H9 (cell line): ENCODE results near the gene SAG. TPM values are rescaled to one million over a fixed set of nuclear protein-coding genes. Genes with fewer than 3 reads are reported as not detected.

Source experiments
- DNase-seq: peaks from one replicate; pipeline ENCODE4 v3.0.0-alpha.2; 2017
- H2AFZ ChIP-seq: one replicate; pipeline ENCODE4 v1.6.1; 2013; ENCODE audit warnings: mild to moderate bottlenecking, low read length, control low read depth, moderate library complexity
- H2AK5ac ChIP-seq: 2 replicates; pipeline ENCODE4 v1.6.1; 2013; ENCODE audit warnings: low read length, control low read depth, mixed read lengths; ENCODE audit not compliant: insufficient read length
- H2BK120ac ChIP-seq: one replicate; pipeline ENCODE4 v1.6.1; 2013; ENCODE audit warnings: low read depth, mild to moderate bottlenecking, low read length, control low read depth, inconsistent platforms; ENCODE audit not compliant: poor library complexity, severe bottlenecking
- H2BK12ac ChIP-seq: 2 replicates; pipeline ENCODE4 v1.6.1; 2013; ENCODE audit warnings: low read length, control low read depth, mixed read lengths, low read depth; ENCODE audit not compliant: insufficient read length
- H2BK15ac ChIP-seq: 2 replicates; pipeline ENCODE4 v1.6.1; 2013; ENCODE audit warnings: low read depth, low read length, control low read depth
- H2BK20ac ChIP-seq: one replicate; pipeline ENCODE4 v1.6.1; 2013; ENCODE audit warnings: low read depth, mild to moderate bottlenecking, low read length, control low read depth, inconsistent platforms; ENCODE audit not compliant: poor library complexity, severe bottlenecking
- H2BK5ac ChIP-seq: 2 replicates; pipeline ENCODE4 v1.6.1; 2013; ENCODE audit warnings: low read length, control low read depth, mixed read lengths; ENCODE audit not compliant: insufficient read length
- H3K14ac ChIP-seq: 2 replicates; pipeline ENCODE4 v1.6.1; 2013; ENCODE audit warnings: low read length, control low read depth; ENCODE audit not compliant: insufficient read depth
- H3K18ac ChIP-seq: 2 replicates; pipeline ENCODE4 v1.6.1; 2013; ENCODE audit warnings: low read depth, mild to moderate bottlenecking, mixed read lengths, low read length, control low read depth; ENCODE audit not compliant: insufficient read length
- H3K23ac ChIP-seq: 2 replicates; pipeline ENCODE4 v1.6.1; 2013; ENCODE audit warnings: low read length, control low read depth, mixed read lengths, low read depth; ENCODE audit not compliant: insufficient read length
- H3K23me2 ChIP-seq: 2 replicates; pipeline ENCODE4 v1.6.1; 2013; ENCODE audit warnings: low read depth, mild to moderate bottlenecking, mixed read lengths, low read length, control low read depth; ENCODE audit not compliant: insufficient read length, poor library complexity, severe bottlenecking
- H3K27ac ChIP-seq: 2 replicates; pipeline ENCODE4 v1.5.1; 2013; ENCODE audit warnings: low read length, control low read depth, mixed read lengths, low read depth; ENCODE audit not compliant: insufficient read length
- H3K27me3 ChIP-seq: 2 replicates; pipeline ENCODE4 v1.6.1; 2013; ENCODE audit warnings: low read length, control low read depth, inconsistent platforms; ENCODE audit not compliant: insufficient read depth
- H3K4ac ChIP-seq: 2 replicates; pipeline ENCODE4 v1.6.1; 2013; ENCODE audit warnings: low read depth, mild to moderate bottlenecking, control low read depth, inconsistent platforms, low read length, moderate library complexity
- H3K4me1 ChIP-seq: 2 replicates; pipeline ENCODE4 v1.6.1; 2013; ENCODE audit warnings: low read length, control low read depth, inconsistent platforms; ENCODE audit not compliant: insufficient read depth
- H3K4me2 ChIP-seq: 2 replicates; pipeline ENCODE4 v1.6.1; 2013; ENCODE audit warnings: low read length, control low read depth, mixed read lengths; ENCODE audit not compliant: insufficient read length, insufficient read depth
- H3K56ac ChIP-seq: 2 replicates; pipeline ENCODE4 v1.6.1; 2013; ENCODE audit warnings: low read depth, mild to moderate bottlenecking, mixed read lengths, low read length, control low read depth; ENCODE audit not compliant: insufficient read length
- H3K79me1 ChIP-seq: 2 replicates; pipeline ENCODE4 v1.6.1; 2013; ENCODE audit warnings: low read depth, mild to moderate bottlenecking, moderate library complexity, low read length, control low read depth, inconsistent platforms; ENCODE audit not compliant: insufficient read depth, poor library complexity, severe bottlenecking
- H3K79me2 ChIP-seq: 2 replicates; pipeline ENCODE4 v1.6.1; 2013; ENCODE audit warnings: low read length, control low read depth, inconsistent platforms; ENCODE audit not compliant: insufficient read depth
- H3K9ac ChIP-seq: 2 replicates; pipeline ENCODE4 v1.6.1; 2013; ENCODE audit warnings: low read length, control low read depth, mixed read lengths; ENCODE audit not compliant: insufficient read length; ENCODE audit errors: extremely low read depth
- H3K9me3 ChIP-seq: one replicate; pipeline ENCODE4 v1.6.1; 2013; ENCODE audit warnings: low read depth, low read length, inconsistent platforms; ENCODE audit not compliant: control insufficient read depth
- H3T11ph ChIP-seq: one replicate; pipeline ENCODE4 v1.6.1; 2013; ENCODE audit warnings: mild to moderate bottlenecking, low read length, control low read depth, inconsistent platforms
- H4K20me1 ChIP-seq: one replicate; pipeline ENCODE4 v1.6.1; 2013; ENCODE audit not compliant: control insufficient read depth, insufficient read length, insufficient read depth
- H4K5ac ChIP-seq: 2 replicates; pipeline ENCODE4 v1.6.1; 2013; ENCODE audit warnings: low read depth, mild to moderate bottlenecking, mixed read lengths, low read length, control low read depth; ENCODE audit not compliant: insufficient read length
- H4K8ac ChIP-seq: replicated peaks from 2 replicates; pipeline ENCODE4 v1.6.1; 2013; ENCODE audit warnings: low read length, control low read depth, mixed read lengths, low read depth; ENCODE audit not compliant: insufficient read length
- H4K91ac ChIP-seq: 2 replicates; pipeline ENCODE4 v1.6.1; 2013; ENCODE audit warnings: low read depth, mild to moderate bottlenecking, moderate library complexity, mixed read lengths, low read length, control low read depth; ENCODE audit not compliant: insufficient read length
- H3K27ac Mint-ChIP-seq, 3 experiments: 2 replicates in 2 of 3; 3 replicates in 1 of 3; pipeline ENCODE4 v1.8.0; 2020 to 2021; ENCODE audit warnings: mixed read lengths in 3 of 3, mild to moderate bottlenecking in 1 of 3, moderate library complexity in 1 of 3
- H3K27me3 Mint-ChIP-seq: 2 replicates; pipeline ENCODE4 v1.8.0; 2021; ENCODE audit warnings: low read depth, mild to moderate bottlenecking, moderate library complexity, mixed read lengths
- H3K36me3 Mint-ChIP-seq, 3 experiments: 2 replicates in 2 of 3; 3 replicates in 1 of 3; pipeline ENCODE4 v1.8.0; 2020 to 2021; ENCODE audit warnings: low read depth in 3 of 3, mixed read lengths in 3 of 3; ENCODE audit not compliant: insufficient read depth in 1 of 3
- H3K4me1 Mint-ChIP-seq, 2 experiments: 2 replicates each; pipeline ENCODE4 v1.8.0; 2020; ENCODE audit warnings: mixed read lengths in 2 of 2
- H3K4me3 Mint-ChIP-seq, 2 experiments: 2 replicates in 1 of 2; 3 replicates in 1 of 2; pipeline ENCODE4 v1.8.0; 2020 to 2021; ENCODE audit warnings: mild to moderate bottlenecking in 2 of 2, mixed read lengths in 2 of 2, moderate library complexity in 1 of 2
- H3K9me3 Mint-ChIP-seq, 2 experiments: 2 replicates in 1 of 2; 3 replicates in 1 of 2; pipeline ENCODE4 v1.8.0; 2020; ENCODE audit warnings: mild to moderate bottlenecking in 2 of 2, mixed read lengths in 2 of 2, moderate library complexity in 1 of 2
- WGBS: extraction: QIAGEN DNeasy Blood & Tissue Kit; methylation state at CpG from one replicate; pipeline ENCODE4 v1.1.7; 2013; ENCODE audit warnings: missing lambda C conversion rate, low lambda C conversion rate, mixed read lengths; ENCODE audit not compliant: insufficient read length; ENCODE audit errors: extremely low coverage; 5-methylcytosine and 5-hydroxymethylcytosine counted together
- total RNA-seq: library from RNA; stranded (reverse); gene quantifications from 2 replicates; pipeline ENCODE4 v1.2.1, GENCODE V29; 2021
- TF ChIP-seq, protein P1 (sequence below): fragments of 200-600 bp; sonication (generic); conservative IDR thresholded peaks from 3 replicates; pipeline ENCODE4 v1.8.0; 2021; ENCODE audit warnings: antibody characterized with exemption, mild to moderate bottlenecking

SAG gene
- total RNA-seq, 1 experiment from 2014 or later: not detected

DNA sequence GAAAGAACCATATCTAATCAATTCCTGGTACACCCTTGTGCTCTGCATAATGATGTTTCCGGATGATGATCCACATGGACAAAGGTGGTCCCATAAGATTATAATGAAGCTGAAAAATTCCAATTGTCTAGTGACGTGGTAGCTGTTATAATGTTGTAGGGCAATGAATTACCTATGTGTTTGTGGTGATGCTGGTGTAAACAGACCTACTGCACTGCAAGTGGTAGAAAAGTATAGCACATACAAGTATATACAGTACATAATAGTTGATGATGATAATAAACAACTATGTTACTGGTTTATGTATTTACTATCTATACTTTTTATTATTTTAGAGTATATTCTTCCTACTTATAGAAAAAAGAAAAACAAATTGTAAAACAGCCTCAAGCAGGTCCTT is 55.1 kb downstream of the SAG start:
- no peaks in the 10 kb centered on the region for H3K23me2 ChIP-seq
- H3K14ac ChIP-seq: no peak overlapping the region
- H3K56ac ChIP-seq: no peak overlapping the region
- H2BK20ac ChIP-seq: no peak overlapping the region
- H3K27me3 ChIP-seq: no peaks in the 10 kb centered on the region
- peaks cover 0 to 1% (median 0%) of the 10 kb centered on the region in 3 experiments; a peak in 1 of 7 replicates for H3K36me3 Mint-ChIP-seq
- H4K8ac ChIP-seq: no peak overlapping the region
- no peak overlapping the region for H2AFZ ChIP-seq
- no peak overlapping the region for H3T11ph ChIP-seq
- no peak overlapping the region for H4K91ac ChIP-seq
- no peaks in the 10 kb centered on the region for H3K9me3 ChIP-seq
- no peaks in the 10 kb centered on the region for H3K27me3 Mint-ChIP-seq
- no peak overlapping the region for H2BK15ac ChIP-seq
- no peak overlapping the region for H3K4me2 ChIP-seq
- H3K27ac Mint-ChIP-seq: no peak overlapping the region
- H4K5ac ChIP-seq: no peak overlapping the region
- no peaks in the 10 kb centered on the region for H3K79me1 ChIP-seq
- no peaks in the 10 kb centered on the region; the same call in 1 of the 2 replicates for H3K4me1 ChIP-seq
- no peak overlapping the region for H2AK5ac ChIP-seq
- H3K23ac ChIP-seq: no peak overlapping the region
- no peak overlapping the region for H3K9ac ChIP-seq
- WGBS: no CpG with 5 or more reads among the region's 2 CpGs
- TF ChIP-seq, protein P1, sequence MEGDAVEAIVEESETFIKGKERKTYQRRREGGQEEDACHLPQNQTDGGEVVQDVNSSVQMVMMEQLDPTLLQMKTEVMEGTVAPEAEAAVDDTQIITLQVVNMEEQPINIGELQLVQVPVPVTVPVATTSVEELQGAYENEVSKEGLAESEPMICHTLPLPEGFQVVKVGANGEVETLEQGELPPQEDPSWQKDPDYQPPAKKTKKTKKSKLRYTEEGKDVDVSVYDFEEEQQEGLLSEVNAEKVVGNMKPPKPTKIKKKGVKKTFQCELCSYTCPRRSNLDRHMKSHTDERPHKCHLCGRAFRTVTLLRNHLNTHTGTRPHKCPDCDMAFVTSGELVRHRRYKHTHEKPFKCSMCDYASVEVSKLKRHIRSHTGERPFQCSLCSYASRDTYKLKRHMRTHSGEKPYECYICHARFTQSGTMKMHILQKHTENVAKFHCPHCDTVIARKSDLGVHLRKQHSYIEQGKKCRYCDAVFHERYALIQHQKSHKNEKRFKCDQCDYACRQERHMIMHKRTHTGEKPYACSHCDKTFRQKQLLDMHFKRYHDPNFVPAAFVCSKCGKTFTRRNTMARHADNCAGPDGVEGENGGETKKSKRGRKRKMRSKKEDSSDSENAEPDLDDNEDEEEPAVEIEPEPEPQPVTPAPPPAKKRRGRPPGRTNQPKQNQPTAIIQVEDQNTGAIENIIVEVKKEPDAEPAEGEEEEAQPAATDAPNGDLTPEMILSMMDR: no peak
- H3K79me2 ChIP-seq: peaks cover 1% of the 10 kb centered on the region; the same call in 1 of the 2 replicates
- peaks cover 3 to 4% of the 10 kb centered on the region in 2 experiments; a peak in 2 of 4 replicates for H3K4me1 Mint-ChIP-seq
- no peak overlapping the region for H3K27ac ChIP-seq
- no peak overlapping the region for H2BK120ac ChIP-seq
- H3K18ac ChIP-seq: no peak overlapping the region
- no peak overlapping the region for H2BK12ac ChIP-seq
- H2BK5ac ChIP-seq: no peak overlapping the region
- H4K20me1 ChIP-seq: no peaks in the 10 kb centered on the region
- H3K9me3 Mint-ChIP-seq: no peaks in the 10 kb centered on the region
- H3K4me3 Mint-ChIP-seq: no peak overlapping the region
- no peak overlapping the region for H3K4ac ChIP-seq
- DNase-seq: no peak
